Activated CD8-positive, alpha-beta T cell treated with anti-CD3 and anti-CD28 coated beads for 36 hours (primary cell): ENCODE results near the gene POU3F1. TPM values are rescaled to one million over a fixed set of nuclear protein-coding genes. Genes with fewer than 3 reads are reported as not detected.

Experiments
- ATAC-seq: fragments of 200-7000 bp; cut with Tn5 transposase; one replicate; pipeline ENCODE4 v1.10.0; 2021; ENCODE audit warnings: mild to moderate bottlenecking, moderate library complexity
- CTCF ChIA-PET: fragments of 350-600 bp; sonication (Branson Sonifier 250); formaldehyde crosslinking; loops from one replicate; lab custom pipeline; 2021; ENCODE audit warnings: antibody characterized with exemption; lab: Charles Lee
- POLR2A ChIA-PET: fragments of 350-600 bp; sonication (Branson Sonifier 250); formaldehyde crosslinking; loops from one replicate; lab custom pipeline; 2021; ENCODE audit warnings: antibody characterized with exemption; lab: Charles Lee
- DNase-seq: peaks from one replicate; pipeline ENCODE4 v3.0.0-alpha.2; 2020
- H3K27ac Mint-ChIP-seq: one replicate; pipeline ENCODE4 v1.8.0; 2021; ENCODE audit warnings: mild to moderate bottlenecking, mixed read lengths
- H3K27me3 Mint-ChIP-seq: one replicate; pipeline ENCODE4 v1.8.0; 2021; ENCODE audit warnings: mixed read lengths
- H3K36me3 Mint-ChIP-seq: one replicate; pipeline ENCODE4 v1.8.0; 2021; ENCODE audit warnings: low read depth, mixed read lengths
- H3K4me1 Mint-ChIP-seq: one replicate; pipeline ENCODE4 v1.8.0; 2021; ENCODE audit warnings: low read depth, mixed read lengths
- H3K4me3 Mint-ChIP-seq: one replicate; pipeline ENCODE4 v1.8.0; 2021; ENCODE audit warnings: mild to moderate bottlenecking, moderate library complexity, mixed read lengths
- H3K9me3 Mint-ChIP-seq: one replicate; pipeline ENCODE4 v1.8.0; 2021; ENCODE audit warnings: mixed read lengths
- CTCF ChIP-seq: fragments of 200-600 bp; IDR thresholded peaks from one replicate; pipeline ENCODE4 v1.8.0; 2022; ENCODE audit warnings: antibody characterized with exemption, mild to moderate bottlenecking
- intact Hi-C: fragments of 100-400 bp; cut with micrococcal nuclease; formaldehyde crosslinking; loops from one replicate; pipeline ENCODE4 v1.10.0; 2022
- total RNA-seq, 2 experiments: library from RNA; stranded (reverse); gene quantifications; one replicate each; pipeline ENCODE4 v1.2.3, GENCODE V29; 2021

POU3F1 gene
- total RNA-seq, 2 experiments from 2014 or later: 0.16 TPM; not detected in 1

DNA sequence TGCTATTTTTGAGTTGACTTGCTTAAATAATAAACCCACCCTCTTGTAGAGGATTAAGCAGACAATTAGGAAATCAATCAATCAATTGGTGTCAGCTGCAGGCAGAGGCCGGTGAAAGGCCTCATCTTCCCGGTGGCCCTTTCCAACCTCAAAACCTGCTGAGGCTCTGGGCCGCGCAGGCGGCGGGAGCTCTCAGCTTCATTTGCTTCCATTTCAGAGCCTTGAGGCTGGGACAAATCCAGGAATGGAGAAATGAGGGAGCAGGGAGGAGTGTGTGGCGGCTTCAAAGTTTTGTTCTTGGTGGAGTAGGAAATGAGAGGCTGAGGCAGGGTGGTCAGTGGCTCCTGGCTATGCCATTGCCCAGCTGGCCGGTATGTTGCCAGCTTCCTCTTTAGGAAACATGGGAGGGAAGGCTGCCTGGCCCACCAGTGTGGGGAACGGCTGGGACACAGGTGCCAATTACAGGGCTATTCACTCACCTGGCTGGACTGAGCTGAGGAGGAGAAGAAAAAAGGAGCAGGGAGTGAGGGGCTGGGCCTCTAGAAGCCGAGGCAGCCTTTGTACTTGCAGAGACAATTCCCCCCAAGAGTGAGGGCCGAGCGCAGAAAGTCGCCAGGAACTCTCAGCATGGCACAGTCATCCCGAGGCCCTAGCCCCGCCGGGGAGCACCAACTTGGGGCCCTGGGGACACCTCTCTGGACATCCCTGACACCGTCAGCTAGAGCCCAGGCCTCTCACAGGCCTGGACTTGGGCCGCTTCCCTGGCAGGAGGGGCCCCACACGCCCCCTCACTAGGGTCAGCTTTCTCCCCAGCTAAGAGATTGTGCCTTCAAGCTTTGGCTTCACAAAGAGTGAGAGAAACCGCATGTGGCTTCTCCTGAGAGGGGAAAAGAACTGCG is 4.4 kb downstream of the POU3F1 start:
- TF ChIP-seq CTCF: no peak
- Mint-ChIP-seq H3K4me1 (peaks cover 7% of the 10 kb centered on the region), H3K27ac (no peak overlapping the region), H3K9me3 (no peaks in the 10 kb centered on the region), H3K36me3 (no peaks in the 10 kb centered on the region), H3K27me3 (peaks cover 47% of the 10 kb centered on the region), H3K4me3 (no peak overlapping the region)
- intact Hi-C loops: no loop called here
- ATAC-seq: no peak
- POLR2A ChIA-PET: interaction anchor here (7.5 kb wide), 1 partner anchor 14 kb away, joined by 53 read pairs; no protein-coding TSS in a partner anchor
- no peak for DNase-seq
- CTCF ChIA-PET: interaction anchor here (1.8 kb wide), 1 partner anchor 30 kb away, joined by 5 read pairs; no protein-coding TSS in a partner anchor

GRCh38 chr1:38039331-38040088 is 7.1 kb downstream of the POU3F1 start:
- Mint-ChIP-seq H3K27ac (no peak overlapping the region), H3K27me3 (peaks cover 40% of the 10 kb centered on the region), H3K9me3 (no peaks in the 10 kb centered on the region), H3K36me3 (no peaks in the 10 kb centered on the region), H3K4me1 (peaks cover 3% of the 10 kb centered on the region), H3K4me3 (no peak overlapping the region)
- POLR2A ChIA-PET: interaction anchor here (7.5 kb wide), 1 partner anchor 12 kb away, joined by 53 read pairs; no protein-coding TSS in a partner anchor
- intact Hi-C loops: no loop called here
- ATAC-seq (no peak), DNase-seq (no peak)
- CTCF ChIA-PET: interaction anchor here (1.4 to 2.7 kb wide), 3 partner anchors 10 to 32 kb away, joined by 3 to 10 read pairs (median 5); no protein-coding TSS in a partner anchor
- TF ChIP-seq CTCF: no peak

DNA sequence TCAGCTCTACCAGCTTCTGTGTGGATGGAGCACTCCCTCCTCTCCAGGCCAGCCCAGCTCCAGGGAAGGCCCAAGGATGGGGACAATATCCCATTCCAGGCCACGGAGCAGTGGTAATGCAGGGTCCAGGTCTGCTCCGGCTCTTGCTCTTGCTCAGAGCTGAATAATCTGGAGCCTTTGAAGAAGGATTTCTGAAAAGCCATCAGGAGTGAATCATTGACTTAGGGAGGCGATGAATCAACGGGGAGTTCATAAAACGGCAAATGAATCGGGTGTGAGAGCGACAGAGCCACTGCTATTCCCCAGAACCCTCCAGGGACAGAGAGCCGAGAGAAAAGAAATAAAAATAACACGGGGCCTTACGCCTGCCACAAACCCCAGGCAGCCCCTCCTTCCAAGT is 7.7 kb downstream of the POU3F1 start:
- Mint-ChIP-seq H3K9me3 (no peaks in the 10 kb centered on the region), H3K4me3 (no peak overlapping the region), H3K27ac (no peak overlapping the region), H3K27me3 (peaks cover 38% of the 10 kb centered on the region), H3K4me1 (peaks cover under 1% of the 10 kb centered on the region), H3K36me3 (no peaks in the 10 kb centered on the region)
- ChIA-PET POLR2A (interaction anchor here (7.5 kb wide), 1 partner anchor 11 kb away, joined by 53 read pairs; no protein-coding TSS in a partner anchor), CTCF (interaction anchor here (1.4 to 2.7 kb wide), 2 partner anchors 30 to 33 kb away, joined by 3 to 10 read pairs; no protein-coding TSS in a partner anchor)
- intact Hi-C loops: no loop called here
- ATAC-seq (no peak), DNase-seq (no peak)
- TF ChIP-seq CTCF: no peak

DNA sequence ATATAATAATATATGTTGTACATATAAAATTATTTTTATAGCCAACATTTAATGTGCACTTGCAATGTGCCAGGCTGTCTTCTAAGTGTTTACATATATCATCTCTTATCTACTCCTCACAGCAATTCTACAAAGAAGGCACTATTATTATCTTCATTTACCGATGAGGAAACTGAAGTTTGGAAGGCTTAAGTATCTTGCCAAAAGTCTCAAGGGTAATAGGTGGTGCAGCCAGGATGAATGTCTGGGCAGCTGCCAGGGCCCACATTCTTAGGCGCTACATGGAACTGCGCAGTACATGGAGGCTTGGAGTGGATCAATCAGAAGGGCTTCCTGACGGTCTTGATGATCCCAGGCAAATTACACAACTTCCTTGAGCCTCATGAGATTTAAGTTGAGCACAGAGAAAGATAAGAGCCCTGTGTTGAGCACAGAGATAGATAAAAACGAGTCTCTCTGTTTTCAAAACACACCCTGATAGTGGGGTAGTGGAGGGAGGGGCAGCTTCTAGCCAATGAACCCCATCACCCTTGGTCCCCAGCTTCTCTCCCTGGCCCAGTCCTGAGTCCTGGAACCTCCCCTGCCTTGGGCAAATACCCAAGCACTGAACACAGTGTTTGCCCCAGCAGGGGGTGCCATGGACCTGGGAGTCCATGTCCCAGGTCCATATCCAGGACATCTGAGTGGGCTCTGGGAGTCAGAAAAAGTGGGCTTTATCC is 9.2 kb downstream of the POU3F1 start:
- peaks cover 24% of the 10 kb centered on the region for H3K27me3 Mint-ChIP-seq
- no peaks in the 10 kb centered on the region for H3K9me3 Mint-ChIP-seq
- H3K27ac Mint-ChIP-seq: no peak overlapping the region
- ATAC-seq: no peak
- POLR2A ChIA-PET: interaction anchor here (0.6 to 7.5 kb wide), 2 partner anchors 10 to 45 kb away, joined by 3 to 53 read pairs; no protein-coding TSS in a partner anchor
- CTCF ChIA-PET: interaction anchor here (1.2 to 1.4 kb wide), 2 partner anchors 31 to 35 kb away, joined by 3 to 6 read pairs; no protein-coding TSS in a partner anchor
- intact Hi-C loops: no loop called here
- no peak for DNase-seq
- H3K4me3 Mint-ChIP-seq: no peak overlapping the region
- H3K36me3 Mint-ChIP-seq: no peaks in the 10 kb centered on the region
- no peaks in the 10 kb centered on the region for H3K4me1 Mint-ChIP-seq
- TF ChIP-seq CTCF: no peak
